Measurements from ENCODE around the gene STX12.
"Not testable (repeated sequence)": the region's sequence is repeated elsewhere in the genome, so short reads cannot be mapped to it uniquely, and the experiment has no call there.

STX12 gene

GRCh38 chr1:27774654-27775053 lies 1.6 kb downstream of the STX12 start:
- DNase-seq (ENCODE audit: low read depth in 1 of 2, low spot score in 1 of 2), result no peak

- DNase-seq (ENCODE audit: low read depth in 1 of 2, low spot score in 1 of 2), result not testable (repeated sequence)
These were observed 2.3 kb downstream of the STX12 start for GRCh38 chr1:27775336-27775735.

- DNase-seq (ENCODE audit: low read depth in 1 of 2, low spot score in 1 of 2), result not testable (repeated sequence)
These were observed 3.3 kb downstream of the STX12 start for GRCh38 chr1:27776276-27776675.

- no peak for DNase-seq (ENCODE audit: low read depth in 1 of 2, low spot score in 1 of 2)
These were observed 5.0 kb downstream of the STX12 start for GRCh38 chr1:27778056-27778455.

GRCh38 chr1:27779122-27779521 lies 6.1 kb downstream of the STX12 start:
- no peak for DNase-seq (ENCODE audit: low read depth in 1 of 2, low spot score in 1 of 2)

- DNase-seq (ENCODE audit: low read depth in 1 of 2, low spot score in 1 of 2), result no peak
These were observed 9.9 kb downstream of the STX12 start for GRCh38 chr1:27782950-27783349.

- DNase-seq (ENCODE audit: low read depth in 1 of 2, low spot score in 1 of 2), result no peak
These were observed 11.7 kb downstream of the STX12 start for GRCh38 chr1:27784700-27785099.

GRCh38 chr1:27785781-27786455 lies 12.9 kb downstream of the STX12 start:
- no peak for DNase-seq (ENCODE audit: low read depth in 1 of 2, low spot score in 1 of 2)

- no peak for DNase-seq (ENCODE audit: low read depth in 1 of 2, low spot score in 1 of 2)
These were observed 14.9 kb downstream of the STX12 start for GRCh38 chr1:27787895-27788294.

GRCh38 chr1:27789540-27790041 lies 16.6 kb downstream of the STX12 start:
- no peak for DNase-seq (ENCODE audit: low read depth in 1 of 2, low spot score in 1 of 2)

- DNase-seq (ENCODE audit: low read depth in 1 of 2, low spot score in 1 of 2), result not testable (repeated sequence)
These were observed 17.3 kb downstream of the STX12 start for GRCh38 chr1:27790270-27790669.

GRCh38 chr1:27795601-27796000 lies 22.6 kb downstream of the STX12 start:
- no peak for DNase-seq (ENCODE audit: low read depth in 1 of 2, low spot score in 1 of 2)

- no peak for DNase-seq (ENCODE audit: low read depth in 1 of 2, low spot score in 1 of 2)
These were observed 31.8 kb downstream of the STX12 start for GRCh38 chr1:27804791-27805190.

- no peak for DNase-seq (ENCODE audit: low read depth in 1 of 2, low spot score in 1 of 2)
These were observed 33.7 kb downstream of the STX12 start for GRCh38 chr1:27806758-27807157.

- DNase-seq (ENCODE audit: low read depth in 1 of 2, low spot score in 1 of 2), result no peak
These were observed 34.4 kb downstream of the STX12 start for GRCh38 chr1:27807385-27807784.

- DNase-seq (ENCODE audit: low read depth in 1 of 2, low spot score in 1 of 2), result not testable (repeated sequence)
These were observed 35.1 kb downstream of the STX12 start for GRCh38 chr1:27808131-27808530.

- no peak for DNase-seq (ENCODE audit: low read depth in 1 of 2, low spot score in 1 of 2)
These were observed 36.9 kb downstream of the STX12 start for GRCh38 chr1:27809883-27810282.

- DNase-seq (ENCODE audit: low read depth in 1 of 2, low spot score in 1 of 2), result no peak
These were observed 38.9 kb downstream of the STX12 start for GRCh38 chr1:27811741-27812500.

- no peak for DNase-seq (ENCODE audit: low read depth in 1 of 2, low spot score in 1 of 2)
These were observed 44.1 kb downstream of the STX12 start for GRCh38 chr1:27816921-27817630.

- no peak for DNase-seq (ENCODE audit: low read depth in 1 of 2, low spot score in 1 of 2)
These were observed 48.8 kb downstream of the STX12 start for GRCh38 chr1:27821761-27822315.

GRCh38 chr1:27823784-27824183 lies 50.8 kb downstream of the STX12 start:
- DNase-seq (ENCODE audit: low read depth in 1 of 2, low spot score in 1 of 2), result no peak

GRCh38 chr1:27824411-27824810 lies 51.4 kb downstream of the STX12 start:
- DNase-seq (ENCODE audit: low read depth in 1 of 2, low spot score in 1 of 2), result no peak

Measured in stimulated activated CD4-positive, alpha-beta T cell treated with anti-CD3 and anti-CD28 coated beads, Interleukin-15, amount 100 ng/mL, for 1 hour (primary cell).